GM18520 (cell line): Measurements from ENCODE around the gene ZNF324.
"Not testable (repeated sequence)": the region's sequence is repeated elsewhere in the genome, so short reads cannot be mapped to it uniquely, and the experiment has no call there.

Experiments
- ATAC-seq: cut with Tn5 transposase; IDR thresholded peaks from one replicate; pipeline ENCODE4 v1.9.1; 2021; ENCODE audit not compliant: unreplicated experiment

The ZNF324 gene

GRCh38 chr19:58470837-58471543 lies 4.1 kb downstream of the ZNF324 start:
- not testable (repeated sequence) for ATAC-seq

GRCh38 chr19:58471736-58472135 lies 4.9 kb downstream of the ZNF324 start:
- ATAC-seq: no peak

GRCh38 chr19:58473775-58474174 lies 6.9 kb downstream of the ZNF324 start:
- ATAC-seq: no peak

DNA sequence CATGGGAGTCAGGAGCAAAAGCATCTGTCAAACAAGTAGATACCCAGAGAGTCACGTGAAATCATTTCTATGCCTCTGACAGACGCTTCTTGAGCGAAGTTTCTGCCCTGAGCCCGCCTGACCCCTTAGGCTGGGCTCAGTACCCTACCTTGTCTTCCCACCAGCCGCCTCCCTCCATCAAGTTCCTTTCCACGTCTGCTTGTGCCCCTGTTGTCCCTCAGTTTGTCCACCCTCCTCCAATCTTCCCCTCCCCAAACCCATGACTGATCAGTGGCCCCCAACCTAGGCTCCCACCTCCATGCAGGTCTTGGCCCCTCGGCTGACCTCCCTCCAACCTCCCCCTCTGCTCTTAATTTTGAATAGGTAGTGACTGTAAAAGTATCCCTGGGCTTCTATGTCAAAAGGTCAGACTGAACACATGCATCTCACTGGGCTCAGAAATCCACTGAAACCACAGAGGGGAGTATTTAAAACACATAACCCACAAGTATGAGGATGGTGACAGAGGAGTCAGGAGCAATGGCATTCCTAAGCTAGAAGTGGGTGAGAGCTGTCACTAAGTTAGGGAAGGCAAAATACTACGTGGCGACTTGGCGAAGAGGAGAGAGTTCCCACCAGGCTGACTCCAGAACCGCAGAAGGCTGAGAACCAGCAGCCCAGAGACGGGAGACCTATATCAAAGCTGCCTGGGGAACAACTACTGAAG lies 7.6 kb downstream of the ZNF324 start:
- no peak for ATAC-seq

- ATAC-seq: peak; percentile 2
Observed at GRCh38 chr19:58474997-58475713, 8.3 kb downstream of the ZNF324 start.

- ATAC-seq: peak; percentile 83
Observed at GRCh38 chr19:58475714-58476497, 9.0 kb downstream of the ZNF324 start, which contains the start of gene ZNF446. Gene ZNF446, plus strand, starts transcription at chr19:58476352. Its CDS starts 867 bp downstream, at chr19:58477219.

- no peak for ATAC-seq
Observed at GRCh38 chr19:58476498-58477015, 9.7 kb downstream of the ZNF324 start.

GRCh38 chr19:58477130-58477529 lies 10.2 kb downstream of the ZNF324 start:
- no peak for ATAC-seq

DNA sequence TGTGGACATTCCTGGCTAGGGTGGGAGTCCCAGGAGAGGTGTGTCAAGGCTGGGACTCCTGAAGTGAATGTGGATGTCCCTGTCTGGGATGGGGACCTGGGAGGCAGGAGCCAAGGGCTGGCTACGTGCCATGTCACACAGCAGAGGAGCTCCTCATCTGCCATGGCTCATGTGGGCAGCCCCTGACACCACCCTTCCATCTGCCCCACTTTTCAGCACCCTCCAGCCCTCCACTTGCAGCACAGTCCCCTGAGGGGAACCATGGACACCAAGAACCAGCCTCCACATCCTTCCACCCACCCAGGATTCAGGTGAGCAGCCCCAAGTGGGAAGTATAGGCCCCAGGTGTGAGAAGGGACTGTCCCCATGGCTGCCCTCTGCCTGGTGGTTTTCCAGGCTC lies 11.0 kb downstream of the ZNF324 start:
- no peak for ATAC-seq

- ATAC-seq: no peak
Observed at GRCh38 chr19:58479303-58479702, 12.4 kb downstream of the ZNF324 start.

- ATAC-seq: no peak
Observed at GRCh38 chr19:58479736-58480480, 13.0 kb downstream of the ZNF324 start.

DNA sequence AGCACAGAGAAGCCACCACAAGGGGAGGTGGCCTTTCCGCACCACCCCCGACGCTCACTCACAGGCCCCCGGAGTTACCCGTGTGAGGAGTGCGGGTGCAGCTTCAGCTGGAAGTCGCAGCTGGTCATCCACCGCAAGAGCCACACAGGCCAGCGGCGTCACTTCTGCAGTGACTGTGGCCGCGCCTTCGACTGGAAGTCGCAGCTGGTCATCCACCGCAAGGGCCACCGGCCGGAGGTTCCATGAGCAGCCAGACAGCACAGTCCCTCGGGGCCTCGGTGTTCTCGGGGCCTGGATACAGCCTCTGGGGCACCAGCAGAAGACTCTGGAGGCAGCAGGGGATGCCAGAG lies 13.6 kb downstream of the ZNF324 start:
- ATAC-seq: no peak

- no peak for ATAC-seq
Observed at GRCh38 chr19:58480831-58481230, 14.0 kb downstream of the ZNF324 start.

DNA sequence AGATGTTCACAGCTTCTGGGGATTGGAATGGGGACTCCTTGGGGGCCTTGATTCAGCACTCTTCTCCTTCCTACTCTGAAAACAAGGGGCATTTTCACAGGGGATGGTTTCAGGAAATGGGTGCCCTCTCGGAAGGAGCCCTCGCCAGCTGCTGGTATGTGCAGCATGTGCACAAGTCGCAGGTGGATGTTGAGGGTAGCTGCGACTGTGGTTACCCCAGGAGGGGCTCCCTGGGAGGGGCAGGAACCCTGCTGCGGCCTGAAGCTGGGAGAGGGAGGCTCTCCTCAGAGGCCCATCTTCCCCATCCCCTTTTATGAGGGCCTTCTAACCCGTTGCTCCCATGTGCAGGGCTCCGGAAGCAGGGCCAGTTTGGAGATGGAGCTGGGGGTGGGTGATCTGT lies 15.5 kb downstream of the ZNF324 start:
- no peak for ATAC-seq

DNA sequence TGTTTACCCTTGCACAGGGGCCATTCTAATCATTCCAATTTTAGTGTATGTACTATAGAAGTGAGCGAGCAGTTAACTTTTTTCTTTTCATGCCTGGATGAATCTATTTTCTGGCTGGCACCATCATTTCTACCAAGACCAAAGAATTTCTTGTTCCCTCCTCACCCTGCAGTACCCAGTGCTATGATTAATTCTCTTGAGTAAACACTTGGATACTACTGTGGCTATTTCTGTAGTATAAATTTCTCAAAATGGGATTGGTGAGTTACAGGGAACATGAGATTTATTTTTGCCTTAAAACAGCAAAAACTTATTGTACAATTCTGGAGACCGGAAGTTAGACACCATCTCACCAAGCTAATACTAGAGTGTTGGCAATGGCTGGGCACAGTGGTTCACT lies 16.9 kb downstream of the ZNF324 start:
- ATAC-seq: no peak

DNA sequence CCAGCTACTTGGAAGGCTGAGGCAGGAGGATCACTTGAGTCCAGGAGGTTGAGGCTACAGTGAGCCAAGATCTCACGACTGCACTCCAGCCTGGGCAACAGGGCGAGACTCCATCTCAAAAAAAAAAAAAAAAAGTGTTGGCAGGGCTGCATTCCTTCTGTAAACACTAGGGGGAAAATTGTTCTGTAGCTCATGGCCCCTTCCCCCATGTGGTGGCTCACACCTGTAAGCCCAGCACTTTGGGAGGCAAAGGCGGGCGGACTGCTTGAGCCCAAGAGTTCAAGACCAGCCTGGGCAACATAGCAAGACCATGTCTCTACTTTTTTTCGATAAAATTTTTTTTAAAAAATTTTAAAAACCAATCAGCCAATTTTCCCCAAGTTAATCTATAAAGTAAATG lies 17.5 kb downstream of the ZNF324 start:
- ATAC-seq: not testable (repeated sequence)

DNA sequence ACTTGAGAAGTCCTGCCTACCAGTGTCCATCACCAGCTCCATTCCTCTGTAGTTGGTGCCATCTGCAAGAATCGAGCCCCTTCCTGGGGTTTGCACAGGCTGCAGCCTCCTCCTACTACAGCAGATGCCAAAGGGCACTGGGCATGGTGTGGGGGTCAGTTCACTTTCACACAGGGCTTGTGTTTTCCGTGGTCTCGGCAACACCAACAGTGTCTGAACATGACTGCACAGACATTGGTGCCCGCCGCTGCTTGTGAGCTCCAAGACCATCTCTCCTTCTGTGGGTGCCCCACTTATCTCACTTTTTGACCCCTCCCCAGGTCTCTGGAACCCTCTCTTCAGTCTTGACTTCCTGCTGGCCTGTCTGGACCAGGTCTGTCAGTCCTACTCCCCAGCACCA lies 24.5 kb downstream of the ZNF324 start:
- no peak for ATAC-seq

- ATAC-seq: no peak
Observed at GRCh38 chr19:58492265-58492664, 25.4 kb downstream of the ZNF324 start.

- ATAC-seq: no peak
Observed at GRCh38 chr19:58497634-58498170, 30.8 kb downstream of the ZNF324 start.
